ENCODE results near the gene PTPN23.

DNA sequence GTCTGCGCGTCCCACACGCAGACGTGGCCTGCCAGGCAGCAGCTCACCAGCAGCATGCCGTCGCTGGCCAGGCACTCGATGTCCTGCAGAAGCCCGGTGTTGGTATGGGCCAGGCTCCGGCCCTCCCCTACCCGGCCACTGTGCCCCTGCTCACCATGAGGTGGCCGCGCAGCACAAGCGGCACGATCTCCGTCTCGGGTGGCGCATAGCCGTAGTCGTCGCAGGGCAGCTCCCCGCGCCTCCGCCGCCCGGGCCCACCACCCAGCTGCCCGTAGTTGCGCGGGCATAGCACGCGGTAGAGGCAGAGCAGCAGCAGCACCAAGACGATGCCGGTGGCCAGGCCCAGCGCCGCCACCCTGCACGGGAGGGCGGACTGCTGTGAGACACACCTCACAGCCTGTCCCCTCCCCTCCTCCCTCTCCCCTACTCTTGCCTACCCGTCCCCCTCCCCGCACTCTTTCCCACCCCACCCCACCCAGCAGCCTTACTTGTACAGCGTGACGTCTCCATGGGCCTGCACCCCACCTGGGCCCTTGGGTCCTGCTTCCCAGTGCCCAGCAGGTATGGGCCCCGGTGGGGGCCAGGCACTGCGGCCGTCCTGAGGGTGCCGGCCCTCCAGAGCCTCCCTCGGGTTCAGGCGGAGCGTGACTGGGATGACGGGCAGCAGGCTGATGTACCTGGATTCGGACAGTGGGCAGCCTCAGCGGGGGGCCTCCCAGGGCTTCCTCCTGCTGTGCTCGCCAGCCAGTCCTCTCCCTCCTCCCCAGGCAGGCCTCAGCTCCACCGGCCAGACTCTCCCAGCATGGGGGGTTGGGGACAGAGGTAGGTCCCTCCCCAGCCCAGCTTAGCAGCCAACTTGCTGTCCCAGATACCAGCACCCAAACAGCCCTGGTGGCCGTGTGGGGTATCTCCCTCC is 37.6 kb downstream of the PTPN23 start:
- TF ChIP-seq JUNB (IDR thresholded peaks at IDR 0.05) (no peak), POLR2A (IDR thresholded peaks at IDR 0.05; ENCODE audit: low read depth, low read length) (peak; percentile 27; the same call in 1 of the 2 replicates), CEBPB (IDR thresholded peaks at IDR 0.05; ENCODE audit: borderline replicate concordance in 1 of 2, low read depth in 2 of 2, low read length in 2 of 2) (no peak), DPF2 (IDR thresholded peaks at IDR 0.05) (no peak), ATF7 (IDR thresholded peaks at IDR 0.05; ENCODE audit: low read depth) (no peak), POLR2AphosphoS5 (IDR thresholded peaks at IDR 0.05; ENCODE audit: low read length) (no peak), NFYA (IDR thresholded peaks at IDR 0.05; ENCODE audit: borderline replicate concordance, low read depth, low read length) (no peak), IKZF2 (IDR thresholded peaks at IDR 0.05) (no peak), BRCA1 (IDR thresholded peaks at IDR 0.05; ENCODE audit: low read depth, low read length) (no peak), BCLAF1 (IDR thresholded peaks at IDR 0.05) (no peak), ZBTB33 (IDR thresholded peaks at IDR 0.05) (no peak), BHLHE40 (IDR thresholded peaks at IDR 0.05; ENCODE audit: borderline replicate concordance in 1 of 2, low read depth in 2 of 2, low read length in 1 of 2) (no peak), PAX8 (IDR thresholded peaks at IDR 0.05) (no peak)
- TF ChIP-seq, protein P1, sequence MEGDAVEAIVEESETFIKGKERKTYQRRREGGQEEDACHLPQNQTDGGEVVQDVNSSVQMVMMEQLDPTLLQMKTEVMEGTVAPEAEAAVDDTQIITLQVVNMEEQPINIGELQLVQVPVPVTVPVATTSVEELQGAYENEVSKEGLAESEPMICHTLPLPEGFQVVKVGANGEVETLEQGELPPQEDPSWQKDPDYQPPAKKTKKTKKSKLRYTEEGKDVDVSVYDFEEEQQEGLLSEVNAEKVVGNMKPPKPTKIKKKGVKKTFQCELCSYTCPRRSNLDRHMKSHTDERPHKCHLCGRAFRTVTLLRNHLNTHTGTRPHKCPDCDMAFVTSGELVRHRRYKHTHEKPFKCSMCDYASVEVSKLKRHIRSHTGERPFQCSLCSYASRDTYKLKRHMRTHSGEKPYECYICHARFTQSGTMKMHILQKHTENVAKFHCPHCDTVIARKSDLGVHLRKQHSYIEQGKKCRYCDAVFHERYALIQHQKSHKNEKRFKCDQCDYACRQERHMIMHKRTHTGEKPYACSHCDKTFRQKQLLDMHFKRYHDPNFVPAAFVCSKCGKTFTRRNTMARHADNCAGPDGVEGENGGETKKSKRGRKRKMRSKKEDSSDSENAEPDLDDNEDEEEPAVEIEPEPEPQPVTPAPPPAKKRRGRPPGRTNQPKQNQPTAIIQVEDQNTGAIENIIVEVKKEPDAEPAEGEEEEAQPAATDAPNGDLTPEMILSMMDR (IDR thresholded peaks at IDR 0.05 in 2 of 3, conservative IDR thresholded peaks at IDR 0.05 in 1 of 3; ENCODE audit: control insufficient read depth in 2 of 3, extremely low read depth in 1 of 3, insufficient read depth in 1 of 3, low read depth in 3 of 3, low read length in 3 of 3), result 0 out of 6 replicates have a peak, but pooled peaks of 2 of the 3 experiments have one; percentile 13 to 21
